ENCODE data around the gene KLHDC10.
"Not testable (repeated sequence)": the region's sequence is repeated elsewhere in the genome, so short reads cannot be mapped to it uniquely, and the experiment has no call there.

KLHDC10 gene

DNA sequence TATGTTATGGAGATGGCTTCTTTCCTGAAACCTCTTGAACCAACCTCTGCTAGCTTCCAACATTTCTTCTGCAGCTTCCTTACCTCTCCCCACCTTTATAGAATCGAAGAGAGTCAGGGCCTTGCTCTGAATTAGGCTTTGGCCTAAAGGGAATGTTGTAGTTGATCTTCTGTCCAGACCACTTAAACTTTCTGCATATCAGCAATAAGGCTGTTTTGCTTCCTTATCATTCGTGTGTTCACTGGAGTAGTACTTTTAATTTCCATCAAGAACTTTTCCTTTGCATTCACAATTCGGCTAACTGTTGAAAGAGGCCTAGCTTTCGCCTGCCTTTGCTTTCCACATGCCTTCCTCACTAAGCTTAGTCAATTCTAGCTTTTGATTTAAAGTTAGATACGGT is 48.0 kb downstream of the KLHDC10 start:
- DNase-seq (ENCODE audit: low read depth in 2 of 2) = no peak

DNA sequence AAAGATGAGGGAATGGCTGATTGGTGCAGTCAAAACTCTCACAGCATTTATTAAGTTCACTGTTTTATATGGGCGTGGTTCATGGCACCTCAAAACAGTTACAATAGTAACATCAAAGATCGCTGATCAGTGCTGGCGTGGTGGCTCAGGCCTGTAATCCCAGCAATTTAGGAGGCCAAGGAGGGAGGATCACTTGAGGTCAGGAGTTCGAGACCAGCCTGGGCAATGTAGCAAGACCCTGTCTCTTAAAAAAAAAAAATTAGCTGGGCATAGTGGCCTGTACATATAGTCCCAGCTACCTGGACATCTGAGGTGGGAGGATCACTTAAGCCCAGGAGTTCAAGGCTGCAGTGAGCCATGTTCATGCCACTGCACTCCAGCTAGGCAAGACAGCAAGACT is 48.5 kb downstream of the KLHDC10 start:
- DNase-seq (ENCODE audit: low read depth in 2 of 2) = no peak

DNA sequence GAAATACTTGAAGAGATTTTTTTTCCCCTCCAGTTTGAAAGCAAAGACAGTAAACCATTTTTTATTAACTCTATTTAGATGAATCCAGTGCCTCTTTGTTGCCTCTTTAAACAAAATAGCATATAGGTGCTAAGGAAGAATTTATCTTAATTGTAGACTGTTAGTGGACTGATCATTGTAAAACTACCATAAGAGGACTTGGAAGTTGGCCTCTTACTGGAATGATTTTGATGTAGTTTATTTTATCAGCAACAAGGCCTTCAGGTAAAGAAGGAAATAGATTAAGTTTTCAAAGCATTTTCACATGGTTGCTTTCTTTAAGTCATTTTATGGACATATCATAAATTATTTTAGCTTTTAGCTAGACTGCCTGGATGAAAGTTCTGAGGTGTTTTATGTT is 53.2 kb downstream of the KLHDC10 start:
- no peak for DNase-seq (ENCODE audit: low read depth in 2 of 2)

- no peak for DNase-seq (ENCODE audit: low read depth in 2 of 2)
Observed at GRCh38 chr7:130124711-130125110, 54.4 kb downstream of the KLHDC10 start.

GRCh38 chr7:130126840-130127239 is 56.5 kb downstream of the KLHDC10 start:
- not testable (repeated sequence) for DNase-seq (ENCODE audit: low read depth in 2 of 2)

DNA sequence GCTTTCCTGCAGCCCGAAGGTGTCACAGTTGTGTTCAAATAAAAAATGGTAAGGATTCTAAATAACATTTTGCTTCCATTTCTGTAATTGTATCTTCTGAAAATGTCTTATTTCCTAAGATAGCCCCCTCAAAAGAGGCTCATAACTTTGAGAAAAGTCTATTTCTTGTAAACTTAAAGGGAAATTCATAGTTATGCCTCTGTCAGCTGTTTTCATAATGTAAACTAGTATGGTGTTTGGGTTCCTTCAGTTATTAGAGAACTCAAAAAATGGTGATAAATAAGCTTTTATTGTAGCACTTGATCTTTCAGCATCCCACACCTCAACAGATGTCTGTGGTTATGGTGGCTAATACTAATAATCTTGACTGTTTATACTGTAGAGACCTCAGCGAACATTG is 57.1 kb downstream of the KLHDC10 start:
- DNase-seq (ENCODE audit: low read depth in 2 of 2) = no peak

GRCh38 chr7:130127821-130128317 is 57.5 kb downstream of the KLHDC10 start:
- DNase-seq (ENCODE audit: low read depth in 2 of 2) = no peak

DNA sequence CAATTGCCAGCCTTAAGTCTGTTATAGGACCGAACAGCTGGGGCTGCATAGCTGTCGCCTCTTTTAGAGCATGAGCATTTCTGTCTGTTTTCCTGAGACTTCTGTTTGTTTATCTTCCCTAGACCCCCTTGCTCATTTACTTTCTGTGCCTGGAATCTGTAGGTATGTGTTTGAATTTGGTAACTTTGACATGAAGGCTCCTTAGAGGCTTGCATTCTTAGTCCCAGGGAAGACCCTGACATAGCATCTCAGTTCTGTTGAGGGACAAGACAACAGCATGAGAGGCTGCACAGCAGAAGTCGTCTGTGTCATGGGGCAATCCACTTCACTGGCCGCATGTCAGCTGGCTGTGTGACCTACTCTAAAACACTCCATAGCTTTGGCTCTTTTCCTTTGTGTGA is 58.7 kb downstream of the KLHDC10 start:
- DNase-seq (ENCODE audit: low read depth in 2 of 2) = no peak

GRCh38 chr7:130131191-130131834 is 61.0 kb downstream of the KLHDC10 start:
- no peak for DNase-seq (ENCODE audit: low read depth in 2 of 2)

GRCh38 chr7:130131964-130132875 is 61.9 kb downstream of the KLHDC10 start:
- no peak for DNase-seq (ENCODE audit: low read depth in 2 of 2)

DNA sequence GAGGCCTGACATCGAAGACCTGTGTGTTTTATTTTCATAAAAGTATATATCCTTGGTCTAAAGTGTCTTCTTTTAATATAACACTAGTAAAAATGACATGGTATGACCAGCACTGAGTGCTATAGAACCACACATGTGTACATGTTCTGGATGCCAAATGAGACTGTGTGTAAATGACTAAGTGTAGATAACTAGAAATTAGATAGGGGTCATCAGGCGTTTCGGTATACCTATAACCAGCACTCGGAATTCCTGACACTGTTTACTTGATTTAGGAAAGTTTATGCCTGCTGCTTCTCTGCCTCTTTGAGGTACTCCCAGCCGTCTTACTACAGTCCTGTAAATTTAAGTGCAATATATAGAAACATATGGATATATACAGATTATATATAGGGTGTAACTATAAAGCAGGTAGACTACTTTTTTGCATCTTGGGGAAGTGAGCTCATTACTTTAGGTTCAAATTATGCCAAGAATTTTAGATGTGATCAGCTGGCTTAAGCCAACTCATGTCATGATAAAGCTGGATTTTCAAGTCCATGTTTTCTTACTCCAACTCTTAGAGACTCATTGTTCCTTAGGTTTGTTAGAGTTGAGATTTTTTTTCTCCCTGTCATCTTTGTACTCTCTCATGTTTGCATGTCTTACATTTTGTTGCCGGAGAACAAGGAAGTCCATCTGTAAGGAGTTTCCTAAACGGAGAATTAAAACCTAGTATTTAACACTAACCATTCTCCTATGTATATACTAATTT is 62.9 kb downstream of the KLHDC10 start:
- no peak for DNase-seq (ENCODE audit: low read depth in 2 of 2)

DNA sequence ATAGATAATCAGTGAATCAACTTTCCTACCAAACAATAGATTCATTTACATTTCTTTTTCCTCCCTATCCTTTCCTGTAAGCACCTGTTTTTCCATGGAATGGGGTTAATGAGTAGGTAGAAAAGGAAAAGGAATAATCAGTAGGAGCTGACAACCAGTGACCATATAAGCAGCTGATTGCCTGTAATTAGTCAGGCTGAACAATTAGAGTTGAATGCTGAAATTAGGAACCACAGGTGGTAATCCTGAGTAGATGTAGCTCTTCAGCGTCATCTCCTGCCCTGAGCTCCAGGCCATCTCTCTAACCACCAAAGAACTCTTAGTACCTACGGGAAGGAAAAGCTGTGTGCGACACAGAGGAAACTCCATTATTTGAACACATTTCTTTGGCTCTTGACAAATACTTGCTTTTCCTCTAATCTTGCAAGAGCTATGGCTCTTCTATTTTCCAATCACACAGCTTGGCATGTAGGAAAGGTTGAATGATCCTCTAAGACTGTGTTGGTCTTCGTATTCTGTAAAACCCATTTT is 63.8 kb downstream of the KLHDC10 start:
- no peak for DNase-seq (ENCODE audit: low read depth in 2 of 2)

DNA sequence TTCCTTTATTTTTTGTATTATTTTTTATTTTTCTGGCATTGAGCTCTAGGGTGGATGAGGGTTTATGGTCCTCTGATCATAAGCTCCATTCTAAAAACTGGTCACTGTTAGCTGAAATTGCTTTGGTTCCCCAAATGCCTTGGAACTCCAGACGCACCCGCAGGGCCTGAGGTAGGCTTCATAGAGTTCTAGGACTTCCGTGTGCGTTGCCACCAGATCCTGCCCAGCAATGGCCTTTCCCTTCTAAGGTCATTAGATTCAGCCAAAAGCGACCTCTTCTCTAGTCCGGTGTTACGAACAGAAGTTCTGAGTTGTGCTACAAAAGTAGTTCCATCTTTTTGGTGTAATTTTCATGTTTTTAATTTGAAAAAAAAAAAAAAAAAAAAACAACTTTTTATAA is 64.4 kb downstream of the KLHDC10 start:
- DNase-seq (ENCODE audit: low read depth in 2 of 2) = no peak

GRCh38 chr7:130135208-130136205 is 65.2 kb downstream of the KLHDC10 start:
- no peak for DNase-seq (ENCODE audit: low read depth in 2 of 2)

- no peak for DNase-seq (ENCODE audit: low read depth in 2 of 2)
Observed at GRCh38 chr7:130136579-130137167, 66.3 kb downstream of the KLHDC10 start.

GRCh38 chr7:130137207-130137606 is 66.9 kb downstream of the KLHDC10 start:
- DNase-seq (ENCODE audit: low read depth in 2 of 2) = no peak

DNA sequence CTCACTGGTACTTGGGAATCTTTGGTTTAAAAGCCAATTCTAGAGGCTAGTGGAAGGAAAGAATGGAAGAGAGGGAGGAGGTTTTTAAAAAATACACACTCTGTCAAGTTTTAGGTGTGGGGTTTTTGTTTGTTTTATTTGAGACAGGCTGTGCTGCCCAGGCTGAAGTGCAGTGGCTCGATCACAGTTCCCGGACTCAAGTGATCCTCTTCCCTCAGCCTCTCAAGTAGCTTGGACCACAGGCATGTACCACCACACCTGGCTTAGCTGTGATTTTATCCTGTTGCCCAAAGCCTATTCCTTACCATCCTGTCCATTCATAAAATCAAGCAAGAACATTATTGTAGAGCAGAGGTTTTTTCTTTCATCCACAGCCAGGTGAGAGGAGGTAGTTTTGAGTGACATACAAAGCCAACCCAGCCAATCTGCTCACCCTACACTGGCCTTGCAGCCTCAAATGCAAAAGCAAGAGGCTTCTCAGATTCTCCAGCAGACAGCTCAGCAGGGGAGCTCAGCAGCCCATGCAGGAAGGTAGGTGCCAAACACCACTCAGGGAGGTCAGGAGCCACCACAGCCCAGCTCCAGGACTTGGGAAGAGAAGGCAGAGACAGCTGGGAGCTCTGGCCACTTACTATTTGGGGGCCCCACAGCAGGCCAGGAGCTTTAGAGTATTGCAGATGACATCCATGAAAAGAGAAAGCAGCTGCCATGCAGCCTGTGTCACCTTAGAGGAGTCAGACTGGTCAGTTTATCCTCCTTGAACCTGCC is 69.0 kb downstream of the KLHDC10 start:
- no peak for DNase-seq (ENCODE audit: low read depth in 2 of 2)

- DNase-seq (ENCODE audit: low read depth in 2 of 2) = no peak
Observed at GRCh38 chr7:130140551-130141160, 70.3 kb downstream of the KLHDC10 start.

All from activated CD8-positive, alpha-beta memory T cell treated with anti-CD3 and anti-CD28 coated beads for 4 hours (primary cell).